CD1c-positive myeloid dendritic cell (primary cell): ENCODE measurements around the gene ANK3.

Experiments
- DNase-seq: peaks from one replicate; pipeline ENCODE4 v3.0.0-alpha.2; 2016; ENCODE audit errors: extremely low spot score

Gene ANK3

DNA sequence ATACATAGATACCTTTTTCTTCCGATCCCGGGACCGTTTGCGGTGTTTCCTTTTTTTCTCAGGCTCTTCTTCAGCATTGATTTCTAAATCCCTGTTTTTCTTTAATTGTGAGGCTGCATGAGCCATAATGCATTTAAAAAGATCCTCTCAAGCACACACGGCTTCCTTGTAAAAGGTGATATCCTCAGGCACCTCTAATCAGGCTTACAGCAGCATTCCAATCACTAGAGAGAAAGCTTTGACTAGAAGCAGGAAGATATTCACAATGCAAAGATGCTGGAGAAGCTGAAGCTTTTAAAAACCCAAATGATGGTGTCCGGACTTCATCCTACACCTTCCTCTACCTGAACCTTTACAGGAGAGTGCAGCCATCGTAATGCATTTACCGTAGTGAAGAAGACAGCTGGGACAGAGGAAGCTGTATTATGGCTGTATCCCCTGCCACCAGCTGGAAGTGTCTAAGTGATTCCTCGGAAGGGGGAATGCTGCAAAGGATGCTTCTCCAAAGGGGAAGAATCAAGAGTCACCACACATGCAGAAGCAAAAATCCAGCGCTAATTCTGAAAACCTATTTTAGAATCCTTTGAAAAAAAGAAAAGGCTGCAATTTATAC lies at the start of gene ANK3:
TSS of gene ANK3 (minus strand) at position 463 of the 613 bp plus-strand sequence. CDS start at position 126, 337 bp downstream.
- DNase-seq: no peak

- peak; percentile 69 for DNase-seq
Observed at GRCh38 chr10:60434418-60435046, 44.9 kb upstream of the ANK3 start.

DNA sequence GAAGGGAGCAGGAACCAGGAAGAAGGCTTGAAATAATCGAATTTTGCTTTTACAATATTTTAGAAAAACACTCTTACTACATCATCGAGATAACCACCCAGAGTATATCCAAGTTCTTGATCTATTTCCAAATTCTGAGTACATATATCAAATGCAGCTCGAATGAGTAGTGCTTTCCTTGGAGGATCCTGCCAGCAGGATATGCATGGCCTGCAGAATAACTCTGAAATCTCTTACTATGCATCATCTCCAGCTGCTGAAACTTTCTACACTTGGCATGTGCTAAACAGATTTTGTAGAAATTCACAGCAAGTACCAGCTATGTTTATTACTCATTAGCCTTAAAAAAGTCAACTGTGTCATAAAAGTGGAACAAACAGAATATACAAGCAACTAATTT lies 44.0 kb upstream of the ANK3 start:
- DNase-seq: no peak

DNA sequence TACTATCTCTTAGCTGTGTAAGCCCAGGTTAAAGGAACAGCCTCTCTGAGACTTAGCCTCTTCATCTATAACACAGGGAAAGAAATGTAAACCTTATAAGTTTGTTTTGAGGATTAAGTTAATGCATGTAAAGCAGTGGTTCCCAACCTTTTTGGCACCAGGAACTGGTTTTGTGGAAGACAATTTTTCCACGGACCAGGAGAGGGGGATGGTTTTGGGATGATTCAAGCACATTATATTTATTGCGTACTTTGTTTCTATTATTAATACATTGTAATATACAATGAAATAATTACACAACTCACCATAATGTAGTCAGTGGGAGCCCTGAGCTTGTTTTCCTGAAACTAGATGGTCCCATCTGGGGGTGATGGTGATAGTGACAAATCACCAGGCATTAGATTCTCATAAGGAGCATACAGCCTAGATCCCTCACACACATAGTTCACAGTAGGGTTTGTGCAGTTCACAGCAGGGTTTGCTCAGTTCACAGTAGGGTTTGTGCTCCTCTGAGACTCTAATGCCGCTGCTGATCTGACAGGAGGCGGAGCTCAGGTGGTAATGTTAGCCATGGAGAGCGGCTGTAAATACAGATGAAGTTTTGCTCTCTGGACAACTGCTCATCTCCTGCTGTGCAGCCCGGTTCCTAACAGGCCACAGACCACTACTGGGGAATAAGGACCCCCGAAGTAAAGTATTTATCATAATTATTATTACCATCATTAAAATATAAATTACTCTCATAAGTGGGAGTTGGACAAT lies 41.3 kb upstream of the ANK3 start:
- no peak for DNase-seq

DNA sequence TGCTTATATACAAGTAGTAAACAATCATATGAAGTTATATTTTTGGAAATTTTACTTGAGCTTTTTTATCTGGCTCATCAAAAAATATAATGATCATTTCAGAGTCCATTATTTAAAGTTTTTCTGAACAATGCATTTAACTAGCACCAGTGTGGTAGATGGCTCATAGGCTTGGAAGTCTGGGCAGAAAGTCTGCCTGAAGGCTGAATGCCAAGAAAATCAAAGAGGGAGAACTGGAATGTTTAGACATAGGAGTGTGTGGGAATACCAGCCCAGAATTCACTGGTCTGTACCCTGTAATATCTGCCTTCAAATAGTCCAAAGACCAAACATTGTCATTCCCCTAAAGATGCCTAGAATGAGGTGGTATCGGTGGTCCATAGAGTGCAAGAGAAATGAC lies 40.3 kb upstream of the ANK3 start:
- DNase-seq: no peak

DNA sequence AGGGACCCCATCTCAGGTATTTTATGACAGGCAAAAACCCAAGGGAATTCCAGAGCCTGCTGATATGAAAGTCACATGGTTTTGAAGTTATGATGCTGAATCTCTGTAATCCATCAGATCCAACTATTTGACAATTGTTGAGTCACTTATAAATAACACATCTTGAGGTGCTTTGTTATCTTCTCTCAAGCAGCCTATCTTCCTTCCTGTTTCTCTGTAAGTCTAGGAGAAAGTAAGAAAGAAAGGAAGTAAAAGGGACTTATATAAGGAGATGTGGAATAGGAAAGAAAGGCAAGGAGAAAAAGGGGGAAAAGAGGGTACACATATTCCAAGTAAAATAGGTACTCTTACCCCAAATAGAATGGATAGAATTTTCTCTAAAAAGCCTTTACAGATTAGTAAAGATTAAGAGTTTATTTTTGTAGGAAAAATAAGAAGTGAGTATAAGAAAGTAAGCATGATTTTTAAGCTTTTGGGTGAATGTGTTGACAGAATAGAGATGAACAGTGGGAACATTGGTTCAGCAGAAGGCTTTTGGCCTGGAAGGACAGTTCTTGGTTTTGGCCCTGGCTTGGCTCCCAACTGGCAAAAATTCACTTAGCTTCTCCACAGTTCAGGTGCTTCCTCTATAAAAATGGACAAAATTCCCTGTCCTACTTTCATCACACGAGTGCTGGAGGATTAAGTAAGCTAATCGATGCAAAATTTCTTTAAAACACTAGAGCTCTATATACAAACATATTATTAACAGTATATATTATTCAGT lies 39.6 kb upstream of the ANK3 start:
- no peak for DNase-seq

GRCh38 chr10:60428387-60428737 lies 38.7 kb upstream of the ANK3 start:
- DNase-seq: no peak

DNA sequence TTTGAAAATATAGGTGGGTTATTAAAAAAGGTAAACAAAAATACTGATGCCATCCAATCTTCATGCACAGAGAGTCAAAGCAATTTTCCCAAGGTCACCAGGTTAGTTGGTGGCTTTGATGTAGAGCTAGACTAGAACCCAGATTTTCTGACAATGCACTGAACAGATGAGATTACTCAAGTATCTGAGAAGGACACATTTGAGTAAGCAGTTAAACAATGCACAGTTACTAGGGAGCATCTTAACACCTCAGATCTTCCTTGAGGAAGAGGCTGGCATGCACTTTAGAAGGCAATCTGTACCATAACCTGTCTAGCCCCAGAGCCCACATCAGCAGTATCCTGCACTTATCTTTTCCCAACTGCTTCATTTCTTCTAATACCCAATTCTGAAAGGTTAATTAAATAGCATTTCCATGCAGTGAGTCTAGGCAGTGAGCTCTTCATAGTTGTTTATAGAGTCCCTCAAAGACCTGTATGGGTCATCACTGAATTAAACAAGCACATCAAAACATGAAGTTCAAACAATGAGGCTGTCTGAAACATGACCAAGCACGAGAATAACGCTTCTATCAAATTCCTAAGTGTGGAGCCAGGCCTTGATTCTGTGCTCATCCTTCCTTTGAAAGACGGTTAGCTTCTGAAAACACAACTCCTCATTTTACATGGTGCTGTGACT lies 38.2 kb upstream of the ANK3 start:
- no peak for DNase-seq

GRCh38 chr10:60427148-60427547 lies 37.5 kb upstream of the ANK3 start:
- no peak for DNase-seq

DNA sequence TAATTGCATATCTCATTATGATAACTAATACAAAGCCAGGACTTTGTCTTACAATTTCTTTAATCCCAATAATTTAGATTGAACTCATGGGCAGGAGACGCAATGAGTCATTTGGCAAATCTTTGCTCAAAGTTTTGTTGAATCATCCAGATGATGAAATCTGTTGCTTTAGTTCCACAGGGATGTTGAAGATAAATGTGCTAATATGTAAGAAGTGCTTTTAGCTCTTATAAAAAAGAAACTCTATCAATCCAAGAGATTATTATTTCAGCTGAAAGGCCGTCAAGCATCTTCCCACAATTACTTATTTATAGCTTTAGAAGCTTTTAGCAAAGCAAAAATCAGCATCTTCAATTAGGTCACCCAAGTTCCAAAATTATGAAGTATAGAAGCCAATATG lies 36.8 kb upstream of the ANK3 start:
- peak; percentile 24 for DNase-seq

GRCh38 chr10:60425392-60426110 lies 35.9 kb upstream of the ANK3 start:
- no peak for DNase-seq

DNA sequence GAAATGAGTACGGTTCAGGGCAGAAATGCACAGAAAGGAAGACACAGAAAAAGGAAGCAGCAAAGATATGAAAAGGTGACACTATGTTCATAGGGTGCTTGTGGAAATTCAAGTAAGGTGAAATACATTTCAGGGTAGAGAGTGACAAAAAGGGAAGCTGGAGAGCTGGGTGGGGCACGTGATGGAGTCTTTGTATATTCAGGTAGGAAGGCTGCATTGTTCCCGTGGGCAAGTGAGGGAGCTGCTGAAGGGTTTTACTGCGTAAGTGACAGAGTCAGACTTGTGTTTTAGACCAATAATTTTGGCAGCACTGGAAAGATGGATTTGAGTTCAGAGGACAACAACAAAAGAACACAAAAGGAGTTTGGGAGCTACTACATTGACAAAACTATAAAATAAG lies 35.3 kb upstream of the ANK3 start:
- DNase-seq: no peak

- no peak for DNase-seq
Observed at GRCh38 chr10:60423920-60424319, 34.2 kb upstream of the ANK3 start.

DNA sequence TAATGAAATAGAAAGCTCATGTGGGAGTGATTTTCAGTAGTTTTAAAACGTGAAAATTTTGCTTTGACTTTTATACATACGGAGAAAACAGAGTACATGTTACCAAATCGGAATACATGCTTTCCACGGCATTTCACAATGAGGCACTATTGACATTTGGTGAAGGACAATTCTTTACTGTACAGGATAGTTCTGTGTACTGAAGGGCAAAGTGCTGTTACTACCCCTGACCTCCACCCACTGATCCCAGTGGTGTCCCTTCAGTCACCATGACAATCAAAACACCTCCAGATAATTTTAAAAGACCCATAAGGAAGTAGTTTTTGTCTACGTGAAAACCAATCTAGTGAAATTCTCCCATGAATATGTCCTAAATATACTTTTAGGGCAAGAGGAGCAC lies 33.1 kb upstream of the ANK3 start:
- DNase-seq: no peak

DNA sequence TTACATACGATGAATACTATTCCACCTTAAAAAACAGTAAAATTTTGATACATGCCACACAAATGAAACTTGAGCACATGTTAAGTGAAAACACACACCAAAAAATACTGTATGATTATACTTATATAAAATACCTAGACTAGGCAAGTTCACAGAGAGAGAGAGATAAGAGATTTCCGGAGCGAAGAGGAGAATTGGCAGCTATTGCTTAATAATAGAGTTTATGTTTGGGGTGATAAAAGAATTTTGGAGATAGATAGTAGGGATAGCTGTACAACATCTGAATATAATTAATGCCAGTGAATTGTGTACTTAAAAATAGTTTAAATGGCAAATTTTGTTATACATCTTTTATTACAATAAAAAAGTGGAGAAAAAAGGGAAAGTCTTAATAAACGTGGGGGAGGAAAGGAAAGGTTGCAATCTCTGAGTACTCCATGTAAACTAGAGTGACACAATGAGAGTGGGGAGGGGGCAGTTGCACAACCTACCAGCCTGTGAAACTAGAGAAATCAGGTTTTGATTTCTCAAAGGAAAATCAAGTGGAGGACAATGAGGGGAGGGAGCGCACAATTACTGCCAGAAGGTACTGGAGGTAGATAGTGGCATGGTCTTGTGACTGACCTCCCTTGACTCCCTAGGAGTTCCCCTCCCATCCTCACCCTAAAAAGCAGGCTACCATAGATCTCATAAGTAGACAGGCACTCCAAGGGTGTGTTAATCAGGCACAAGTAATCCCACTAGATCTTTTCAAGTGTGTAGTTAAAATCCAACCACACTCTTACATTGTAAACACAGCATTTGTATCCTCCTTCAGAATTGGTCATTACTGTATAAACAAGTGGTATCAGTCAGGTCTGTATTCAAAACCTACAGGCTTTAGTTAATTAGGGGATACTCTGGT lies 31.6 kb upstream of the ANK3 start:
- no peak for DNase-seq

DNA sequence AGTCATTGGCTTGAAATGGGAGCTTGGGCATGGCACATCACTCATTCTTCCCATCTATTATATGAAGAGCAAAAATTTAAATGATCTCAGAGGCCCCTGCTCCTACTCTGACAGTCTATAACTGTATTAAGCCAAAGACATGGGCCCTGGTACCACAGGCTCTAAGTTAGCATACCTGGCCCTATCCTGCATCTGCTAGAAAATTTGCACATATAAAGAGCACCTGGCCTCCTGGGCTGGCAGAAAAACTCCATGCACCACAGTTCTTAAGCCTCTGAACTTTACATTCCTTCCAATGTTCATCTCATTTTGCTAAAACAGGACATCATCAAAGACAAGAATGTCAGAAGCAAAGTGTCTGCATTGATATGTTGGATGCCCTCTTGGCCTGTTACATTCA lies 29.6 kb upstream of the ANK3 start:
- no peak for DNase-seq

- no peak for DNase-seq
Observed at GRCh38 chr10:60417901-60418300, 28.2 kb upstream of the ANK3 start.

GRCh38 chr10:60417024-60417423 lies 27.3 kb upstream of the ANK3 start:
- DNase-seq: no peak

DNA sequence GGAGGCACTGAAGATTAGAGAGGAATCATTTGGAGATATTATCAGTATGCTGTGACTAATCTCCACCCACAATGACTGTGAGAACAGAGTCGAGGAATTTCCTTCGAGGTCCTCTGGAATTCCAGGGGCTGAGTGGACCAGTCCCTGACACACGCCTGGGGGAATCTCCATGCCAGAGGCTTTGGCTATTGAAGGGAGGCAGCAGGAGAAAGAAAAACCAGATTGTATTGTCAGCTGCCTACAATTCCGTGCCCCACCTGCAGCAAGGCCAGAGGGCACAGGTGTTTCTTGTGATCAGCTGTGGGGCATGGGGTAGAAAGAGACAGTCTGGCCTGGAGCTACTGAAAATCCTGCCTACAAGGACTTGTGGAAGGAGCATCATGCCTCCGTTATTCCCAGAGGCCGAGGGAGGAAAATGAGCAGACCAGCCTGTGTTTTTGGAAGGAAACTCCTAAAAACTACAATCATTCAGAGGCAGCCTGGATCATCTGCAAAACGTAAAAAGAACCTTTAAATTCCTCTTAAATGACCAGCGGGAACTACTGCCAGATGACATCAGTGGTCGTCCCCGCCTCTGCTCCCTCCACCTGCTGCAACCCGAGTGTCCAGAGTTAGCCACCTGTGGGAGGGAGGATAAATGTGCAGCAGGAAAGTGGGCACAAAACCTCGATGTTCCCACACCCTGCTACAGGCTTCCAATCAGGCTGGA lies 25.4 kb upstream of the ANK3 start:
- no peak for DNase-seq

- no peak for DNase-seq
Observed at GRCh38 chr10:60414111-60414510, 24.4 kb upstream of the ANK3 start.
